Measurements from ENCODE around the gene SNX24. TPM values are rescaled to one million over a fixed set of nuclear protein-coding genes. Genes with fewer than 3 reads are reported as not detected.

SNX24 gene
- total and polyA plus RNA-seq, 4 donors = 15.0 to 39.4 (median 24.4) TPM

DNA sequence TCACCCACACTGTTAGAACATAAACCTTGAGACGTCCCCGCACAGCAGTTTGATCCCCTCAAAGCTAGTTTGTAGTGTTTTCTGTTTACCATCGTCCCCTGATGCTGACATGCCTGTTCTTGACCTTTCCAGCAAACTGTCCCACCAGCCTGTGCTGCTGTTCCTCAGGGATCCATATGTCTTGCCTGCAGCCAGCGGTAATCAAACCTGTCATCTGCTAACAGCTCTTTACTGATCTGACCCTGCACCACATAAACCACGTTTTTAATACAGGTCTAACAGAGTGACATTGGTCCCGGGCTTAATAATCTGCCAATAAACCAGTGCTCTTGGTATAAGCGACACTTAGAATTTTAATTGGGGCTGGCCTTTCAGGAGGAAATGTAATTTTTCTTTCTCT lies 156.4 kb downstream of the SNX24 start:
- ATAC-seq (ENCODE audit: insufficient read depth, low FRiP score) (no peak), DNase-seq (no peak)
- Histone ChIP-seq H3K27me3 (ENCODE audit: control insufficient read depth in 3 of 3, insufficient read depth in 3 of 3, low read length in 2 of 3) (no peaks in the 10 kb centered on the region), H3K36me3 (ENCODE audit: control insufficient read depth in 4 of 4, insufficient read depth in 4 of 4, low read length in 4 of 4) (peaks cover 0 to 6% (median 2%) of the 10 kb centered on the region in 4 donors), H3K4me3 (no peak overlapping the region), H3K4me1 (ENCODE audit: control insufficient read depth in 5 of 5, insufficient read depth in 5 of 5, low read length in 5 of 5) (no peaks in the 10 kb centered on the region), H3K9me3 (ENCODE audit: control insufficient read depth in 4 of 4, insufficient read depth in 3 of 4, low read length in 3 of 4) (no peaks in the 10 kb centered on the region), H3K9ac (ENCODE audit: insufficient read depth in 1 of 2, low read length in 2 of 2) (no peak overlapping the region), H3K27ac (ENCODE audit: low read depth in 1 of 2, low read length in 1 of 2) (no peak overlapping the region)
- TF ChIP-seq, protein P1, sequence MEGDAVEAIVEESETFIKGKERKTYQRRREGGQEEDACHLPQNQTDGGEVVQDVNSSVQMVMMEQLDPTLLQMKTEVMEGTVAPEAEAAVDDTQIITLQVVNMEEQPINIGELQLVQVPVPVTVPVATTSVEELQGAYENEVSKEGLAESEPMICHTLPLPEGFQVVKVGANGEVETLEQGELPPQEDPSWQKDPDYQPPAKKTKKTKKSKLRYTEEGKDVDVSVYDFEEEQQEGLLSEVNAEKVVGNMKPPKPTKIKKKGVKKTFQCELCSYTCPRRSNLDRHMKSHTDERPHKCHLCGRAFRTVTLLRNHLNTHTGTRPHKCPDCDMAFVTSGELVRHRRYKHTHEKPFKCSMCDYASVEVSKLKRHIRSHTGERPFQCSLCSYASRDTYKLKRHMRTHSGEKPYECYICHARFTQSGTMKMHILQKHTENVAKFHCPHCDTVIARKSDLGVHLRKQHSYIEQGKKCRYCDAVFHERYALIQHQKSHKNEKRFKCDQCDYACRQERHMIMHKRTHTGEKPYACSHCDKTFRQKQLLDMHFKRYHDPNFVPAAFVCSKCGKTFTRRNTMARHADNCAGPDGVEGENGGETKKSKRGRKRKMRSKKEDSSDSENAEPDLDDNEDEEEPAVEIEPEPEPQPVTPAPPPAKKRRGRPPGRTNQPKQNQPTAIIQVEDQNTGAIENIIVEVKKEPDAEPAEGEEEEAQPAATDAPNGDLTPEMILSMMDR (IDR thresholded peaks at IDR 0.05; ENCODE audit: control extremely low read depth, extremely low read depth) = no peak
- 86 to 90% methylated on average over 7 of the region's 7 CpGs for WGBS, 2 donors

DNA sequence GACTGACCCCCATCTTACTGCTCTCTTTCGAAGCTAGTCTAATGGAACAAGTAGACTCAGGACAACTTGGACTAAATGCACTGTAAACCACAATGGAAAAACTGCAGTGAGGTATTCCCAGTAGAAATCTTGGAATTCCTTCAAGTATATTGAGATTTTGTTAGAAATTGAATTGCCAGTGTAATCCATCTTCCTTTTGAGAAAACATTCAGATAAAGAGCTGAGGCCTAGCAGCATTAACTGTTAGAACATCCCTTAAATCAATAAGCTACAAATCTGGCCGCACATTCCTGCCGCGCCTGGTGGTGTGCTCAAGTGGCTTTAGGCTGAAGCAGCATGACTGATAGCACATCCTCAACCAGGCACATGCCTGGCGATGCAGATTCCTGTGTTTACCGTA lies 161.8 kb downstream of the SNX24 start:
- TF ChIP-seq, protein P1 (IDR thresholded peaks at IDR 0.05; ENCODE audit: control extremely low read depth, extremely low read depth) = no peak
- Histone ChIP-seq H3K4me1 (ENCODE audit: control insufficient read depth in 5 of 5, insufficient read depth in 5 of 5, low read length in 5 of 5) (no peaks in the 10 kb centered on the region), H3K27me3 (ENCODE audit: control insufficient read depth in 3 of 3, insufficient read depth in 3 of 3, low read length in 2 of 3) (no peaks in the 10 kb centered on the region), H3K9me3 (ENCODE audit: control insufficient read depth in 4 of 4, insufficient read depth in 3 of 4, low read length in 3 of 4) (no peaks in the 10 kb centered on the region), H3K27ac (ENCODE audit: low read depth in 1 of 2, low read length in 1 of 2) (no peak overlapping the region), H3K4me3 (no peak overlapping the region), H3K9ac (ENCODE audit: insufficient read depth in 1 of 2, low read length in 2 of 2) (no peak overlapping the region), H3K36me3 (ENCODE audit: control insufficient read depth in 4 of 4, insufficient read depth in 4 of 4, low read length in 4 of 4) (peaks cover 0 to 4% (median 1%) of the 10 kb centered on the region in 4 donors)
- DNase-seq (no peak), ATAC-seq (ENCODE audit: insufficient read depth, low FRiP score) (no peak)
- WGBS, 2 donors = 90 to 92% methylated on average over 6 of the region's 6 CpGs

DNA sequence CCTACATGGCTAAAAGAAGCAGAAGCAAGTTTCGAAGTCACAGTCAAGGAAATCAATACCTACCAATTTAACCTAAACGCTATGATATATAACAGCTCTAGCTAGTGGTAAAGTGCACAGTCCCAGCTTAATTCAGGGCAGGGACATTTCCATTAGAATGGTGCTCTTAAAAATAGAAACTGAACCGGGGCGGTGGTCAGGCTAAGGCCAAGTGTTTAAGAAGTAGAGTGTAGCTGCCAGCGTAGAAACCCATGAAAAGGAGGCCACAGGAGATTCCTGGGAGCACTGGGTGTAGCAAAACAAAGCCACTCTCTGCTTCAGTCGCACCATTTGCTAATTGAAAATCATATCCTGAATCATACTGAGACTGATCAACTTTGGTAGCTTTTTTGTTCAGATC lies 162.3 kb downstream of the SNX24 start:
- H3K27ac ChIP-seq (ENCODE audit: low read depth in 1 of 2, low read length in 1 of 2) = no peak overlapping the region
- no peak overlapping the region for H3K9ac ChIP-seq (ENCODE audit: insufficient read depth in 1 of 2, low read length in 2 of 2)
- H3K27me3 ChIP-seq (ENCODE audit: control insufficient read depth in 3 of 3, insufficient read depth in 3 of 3, low read length in 2 of 3) = no peaks in the 10 kb centered on the region
- TF ChIP-seq, protein P1 (IDR thresholded peaks at IDR 0.05; ENCODE audit: control extremely low read depth, extremely low read depth) = no peak
- no peak for DNase-seq
- WGBS, 2 donors = 92 to 96% methylated on average over 6 of the region's 6 CpGs
- no peaks in the 10 kb centered on the region for H3K9me3 ChIP-seq (ENCODE audit: control insufficient read depth in 4 of 4, insufficient read depth in 3 of 4, low read length in 3 of 4)
- no peak for ATAC-seq (ENCODE audit: insufficient read depth, low FRiP score)
- H3K4me1 ChIP-seq (ENCODE audit: control insufficient read depth in 5 of 5, insufficient read depth in 5 of 5, low read length in 5 of 5) = no peaks in the 10 kb centered on the region
- H3K4me3 ChIP-seq = no peak overlapping the region
- H3K36me3 ChIP-seq (ENCODE audit: control insufficient read depth in 4 of 4, insufficient read depth in 4 of 4, low read length in 4 of 4) = peaks cover 0 to 4% (median 1%) of the 10 kb centered on the region in 4 donors

DNA sequence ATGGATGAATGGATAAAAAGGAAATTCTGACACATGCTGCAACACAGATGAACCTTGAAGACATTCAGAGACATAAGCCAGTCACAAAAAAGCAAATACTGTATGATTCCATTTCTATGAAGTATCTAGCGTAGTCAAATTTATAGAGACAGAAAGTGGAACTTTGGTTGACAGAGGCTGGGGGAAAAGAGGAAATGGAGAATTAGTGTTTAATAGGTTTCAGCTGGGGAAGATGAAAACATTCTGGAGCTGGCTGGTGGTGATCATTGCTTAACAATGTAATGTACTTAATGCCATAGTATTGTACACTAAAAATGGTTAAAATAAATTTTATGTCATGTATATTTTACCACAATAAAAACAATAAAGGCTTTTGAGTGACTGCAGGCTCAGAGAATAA lies 166.9 kb downstream of the SNX24 start:
- no peak overlapping the region for H3K27ac ChIP-seq (ENCODE audit: low read depth in 1 of 2, low read length in 1 of 2)
- TF ChIP-seq, protein P1 (IDR thresholded peaks at IDR 0.05; ENCODE audit: control extremely low read depth, extremely low read depth) = no peak
- H3K4me3 ChIP-seq = no peak overlapping the region
- ATAC-seq (ENCODE audit: insufficient read depth, low FRiP score) (no peak), DNase-seq (peak in 1 of 3 donors; percentile 41)
- H3K9ac ChIP-seq (ENCODE audit: insufficient read depth in 1 of 2, low read length in 2 of 2) = no peak overlapping the region
- H3K4me1 ChIP-seq (ENCODE audit: control insufficient read depth in 5 of 5, insufficient read depth in 5 of 5, low read length in 5 of 5) = no peaks in the 10 kb centered on the region
- H3K27me3 ChIP-seq (ENCODE audit: control insufficient read depth in 3 of 3, insufficient read depth in 3 of 3, low read length in 2 of 3) = no peaks in the 10 kb centered on the region
- H3K9me3 ChIP-seq (ENCODE audit: control insufficient read depth in 4 of 4, insufficient read depth in 3 of 4, low read length in 3 of 4) = no peaks in the 10 kb centered on the region
- H3K36me3 ChIP-seq (ENCODE audit: control insufficient read depth in 4 of 4, insufficient read depth in 4 of 4, low read length in 4 of 4) = peaks cover 0 to under 1% (median 0%) of the 10 kb centered on the region in 4 donors
- WGBS, 2 donors = 83 to 85% methylated on average over 1 of the region's 1 CpG
